Endothelial cell of hepatic sinusoid (primary cell): ENCODE results near the gene XIST.
"Not testable (repeated sequence)": the region's sequence is repeated elsewhere in the genome, so short reads cannot be mapped to it uniquely, and the experiment has no call there.

ENCODE experiments used
- in situ Hi-C: cut with HindIII; loops from 2 replicates; pipeline ENCODE4 v1.10.0; 2017; ENCODE audit warnings: low sequenced_read_pairs

Gene XIST

DNA sequence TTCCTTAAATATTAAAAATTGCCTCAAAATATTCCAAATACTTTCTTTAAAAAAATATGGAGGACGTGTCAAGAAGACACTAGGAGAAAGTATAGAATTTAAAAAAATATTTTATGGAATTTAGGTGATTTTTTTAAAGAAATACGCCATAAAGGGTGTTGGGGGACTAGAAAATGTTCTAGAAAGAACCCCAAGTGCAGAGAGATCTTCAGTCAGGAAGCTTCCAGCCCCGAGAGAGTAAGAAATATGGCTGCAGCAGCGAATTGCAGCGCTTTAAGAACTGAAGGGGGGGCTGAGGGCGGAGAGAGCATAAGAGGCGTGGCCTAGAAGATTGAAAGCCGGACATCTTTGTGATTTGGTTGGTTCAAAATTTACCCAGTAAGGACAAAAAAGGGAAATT, at the start of gene XIST:
Gene XIST, minus strand, starts transcription at position 248 of the 400 bp plus-strand sequence.
- in situ Hi-C loops: loop anchor here (5.0 kb wide), 2 partner anchors 90 to 280 kb away; no protein-coding TSS in a partner anchor

DNA sequence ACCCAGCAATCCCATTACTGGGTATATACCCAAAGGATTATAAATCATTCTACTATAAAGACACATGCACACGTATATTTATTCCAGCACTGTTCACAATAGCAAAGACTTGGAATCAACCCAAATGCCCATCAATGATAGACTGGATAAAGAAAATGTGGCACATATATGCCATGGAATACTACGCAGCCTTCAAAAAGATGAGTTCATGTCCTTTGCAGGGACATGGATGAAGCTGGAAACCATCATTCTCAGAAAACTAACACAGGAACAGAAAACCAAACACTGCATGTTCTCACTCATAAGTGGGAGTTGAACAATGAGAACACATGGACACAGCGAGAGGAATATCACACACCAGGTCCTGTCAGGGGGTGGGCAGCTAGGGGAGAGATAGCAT, 45.8 kb upstream of the XIST start:
- in situ Hi-C loops: not testable (repeated sequence)

DNA sequence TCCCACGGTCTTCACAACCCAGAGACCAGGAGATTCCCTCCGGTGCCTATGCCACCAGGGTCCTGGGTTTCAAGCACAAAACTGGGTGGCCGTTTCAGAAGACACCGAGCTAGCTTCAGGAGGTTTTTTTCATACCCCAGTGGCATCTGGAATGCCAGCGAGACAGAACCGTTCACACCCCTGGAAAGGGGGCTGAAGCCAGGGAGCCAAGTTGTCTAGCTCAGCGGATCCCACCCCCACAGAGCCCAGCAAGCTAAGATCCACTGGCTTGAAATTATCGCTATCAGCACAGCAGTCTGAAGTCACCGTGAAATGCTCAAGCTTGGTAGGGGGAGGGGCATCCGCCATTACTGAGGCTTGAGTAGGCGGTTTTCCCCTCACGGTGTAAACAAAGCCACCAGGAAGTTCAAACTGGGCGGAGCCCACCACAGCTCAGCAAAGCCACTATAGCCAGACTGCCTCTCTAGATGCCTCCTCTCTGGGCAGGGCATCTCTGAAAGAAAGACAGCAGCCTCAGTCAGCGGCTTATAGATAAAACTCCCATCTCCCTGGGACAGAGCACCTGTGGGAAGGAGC, 40.1 kb upstream of the XIST start:
- in situ Hi-C loops: not testable (repeated sequence)

DNA sequence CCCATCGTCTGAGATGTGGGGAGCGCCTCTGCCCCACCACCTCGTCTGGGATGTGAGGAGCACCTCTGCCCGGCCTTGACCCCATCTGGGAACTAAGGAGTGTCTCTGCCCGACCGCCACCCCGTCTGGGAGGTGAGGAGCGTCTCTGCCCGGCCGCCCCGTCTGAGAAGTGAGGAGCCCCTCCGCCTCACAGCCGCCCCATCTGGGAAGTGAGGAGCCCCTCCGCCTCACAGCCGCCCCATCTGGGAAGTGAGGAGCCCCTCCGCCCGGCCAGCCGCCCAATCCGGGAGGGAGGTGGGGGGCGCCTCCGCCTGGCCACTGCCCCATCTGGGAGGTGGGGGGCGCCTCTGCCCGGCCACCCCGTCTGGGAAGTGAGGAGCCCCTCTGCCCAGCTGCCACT, 29.7 kb upstream of the XIST start:
- in situ Hi-C loops: not testable (repeated sequence)

DNA sequence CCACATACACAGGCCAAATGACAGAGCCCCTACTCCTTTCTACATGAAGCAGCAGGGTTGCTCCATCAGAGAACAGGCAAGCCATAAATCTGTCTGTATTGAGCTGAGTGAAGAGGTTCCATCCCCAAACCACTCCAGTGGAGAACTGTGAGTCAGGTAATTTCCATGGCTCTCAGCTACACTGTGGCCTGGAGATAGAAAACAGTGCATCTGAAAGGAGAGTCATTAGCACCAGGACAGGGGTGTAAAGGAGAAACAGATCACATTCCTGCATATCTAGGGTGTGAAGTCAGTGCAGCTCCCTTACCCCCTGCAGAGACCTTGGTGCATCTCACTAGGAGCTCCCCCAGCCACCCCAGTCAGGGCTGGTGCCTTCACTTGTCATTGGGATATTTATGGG, 25.2 kb upstream of the XIST start:
- in situ Hi-C loops: no loop called here

DNA sequence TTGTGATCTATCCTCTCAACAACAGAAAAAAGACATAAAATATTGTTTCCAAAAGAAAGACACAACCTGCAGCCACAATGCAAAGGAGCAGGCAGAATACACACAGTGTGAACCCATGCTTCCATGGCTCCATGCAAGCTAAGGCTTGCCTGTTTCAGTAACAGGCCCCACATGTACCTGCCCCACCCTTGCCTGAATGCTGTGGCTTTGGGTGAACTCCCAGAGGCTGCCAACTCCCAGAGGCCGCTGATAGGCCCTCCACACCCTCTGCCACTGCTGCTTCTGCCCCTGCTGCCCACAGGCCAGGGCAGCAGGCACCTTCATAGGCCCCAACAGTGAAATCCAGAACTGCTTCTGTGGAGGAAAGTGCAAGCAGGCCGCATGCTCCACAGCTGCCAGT, 24.4 kb upstream of the XIST start:
- in situ Hi-C loops: no loop called here

DNA sequence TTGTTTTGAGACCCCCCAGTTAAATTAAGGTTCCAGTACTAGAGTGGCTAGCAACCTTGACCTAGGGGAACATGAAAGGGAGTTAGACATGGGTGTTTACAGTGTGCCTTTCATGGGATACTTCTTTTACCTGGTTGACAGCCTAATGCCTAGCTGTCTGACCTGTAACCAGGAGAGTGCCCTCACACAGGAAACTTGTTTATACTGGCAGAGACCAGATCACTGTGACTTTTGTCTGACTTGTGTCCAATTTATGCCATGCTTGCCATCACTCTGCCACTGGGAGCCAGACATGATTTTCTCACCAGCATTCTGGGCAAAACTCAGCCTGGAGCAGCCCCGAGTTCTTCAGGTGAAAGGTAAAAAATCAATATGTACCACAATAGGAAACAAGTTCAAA, 16.4 kb upstream of the XIST start:
- in situ Hi-C loops: loop anchor here (5.0 kb wide), 1 partner anchor 143 kb away; no protein-coding TSS in a partner anchor

DNA sequence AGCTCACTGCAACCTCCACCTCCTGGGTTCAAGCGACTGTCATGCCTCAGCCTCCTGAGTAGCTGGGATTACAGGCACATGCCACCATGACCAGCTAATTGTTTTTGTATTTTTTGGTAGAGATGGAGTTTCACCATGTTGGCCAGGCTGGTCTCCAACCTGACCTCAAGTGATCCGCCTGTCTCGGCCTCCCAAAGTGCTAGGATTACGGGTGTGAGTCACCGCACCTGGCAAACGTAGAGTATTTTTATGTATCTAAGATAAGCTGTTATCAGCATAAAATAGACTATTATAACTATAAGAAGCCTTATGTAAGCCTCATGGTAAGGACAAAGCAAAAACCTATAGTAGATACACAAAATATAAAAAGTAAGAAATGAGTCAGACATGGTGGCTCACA, 14.6 kb upstream of the XIST start:
- in situ Hi-C loops: loop anchor here (5.0 kb wide), 1 partner anchor 145 kb away; no protein-coding TSS in a partner anchor

DNA sequence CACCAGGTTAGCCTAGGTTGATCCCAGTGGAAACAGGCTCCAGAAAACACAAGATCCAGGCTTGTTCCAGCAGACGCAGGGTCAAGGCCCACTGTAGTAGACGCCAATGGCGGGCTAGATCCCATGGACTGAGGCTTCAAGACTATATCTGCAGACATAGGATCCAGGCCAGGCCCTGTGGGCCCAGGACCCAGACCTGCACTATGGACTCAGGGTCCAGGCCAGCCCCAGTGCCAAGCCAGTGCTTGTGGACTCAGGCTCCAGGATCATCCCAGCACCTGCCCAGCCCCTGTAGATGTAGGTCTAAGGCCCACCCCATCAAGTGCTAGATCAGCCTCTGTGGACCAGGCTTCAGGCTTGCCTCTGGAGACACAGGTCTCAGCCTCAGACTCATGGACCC, 11.3 kb upstream of the XIST start:
- in situ Hi-C loops: no loop called here

DNA sequence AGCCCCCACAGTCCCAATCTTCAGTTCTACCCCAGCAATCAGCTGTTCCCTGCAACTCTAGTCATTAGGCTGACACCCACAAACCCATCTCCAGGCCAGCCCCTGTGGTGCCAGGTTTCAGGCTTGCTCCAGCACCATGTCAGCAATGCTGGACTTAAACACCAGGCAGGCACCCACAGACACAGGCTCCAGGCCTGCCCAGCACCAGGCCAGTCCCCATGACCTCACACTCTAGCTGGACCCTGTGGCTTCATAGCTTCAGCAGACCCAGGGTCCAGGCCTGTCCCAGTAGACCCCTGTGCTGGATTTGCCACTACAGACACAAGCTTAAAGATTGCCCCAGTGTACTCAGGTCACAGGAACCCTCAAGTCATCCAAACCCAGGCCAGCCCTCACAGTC, 10.8 kb upstream of the XIST start:
- in situ Hi-C loops: no loop called here

DNA sequence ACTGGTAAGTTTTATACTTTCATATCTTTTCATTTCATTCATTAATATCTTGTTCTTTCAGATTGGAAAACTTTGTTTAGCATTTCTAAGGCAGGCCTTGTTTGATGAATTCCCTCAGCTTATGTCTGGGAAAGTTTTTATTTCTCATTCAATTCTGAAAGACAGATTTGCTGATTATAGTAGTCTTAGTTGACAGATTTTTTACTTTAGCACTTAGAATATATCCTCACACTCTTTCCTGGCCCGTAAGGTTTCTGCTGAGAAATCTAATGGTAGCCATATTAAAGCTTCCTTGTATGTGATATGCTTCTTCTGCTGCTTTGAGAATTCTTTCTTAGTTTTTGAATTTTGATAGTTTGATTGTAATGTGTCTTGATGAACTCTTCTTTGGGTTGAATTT, 7.1 kb upstream of the XIST start:
- in situ Hi-C loops: no loop called here

DNA sequence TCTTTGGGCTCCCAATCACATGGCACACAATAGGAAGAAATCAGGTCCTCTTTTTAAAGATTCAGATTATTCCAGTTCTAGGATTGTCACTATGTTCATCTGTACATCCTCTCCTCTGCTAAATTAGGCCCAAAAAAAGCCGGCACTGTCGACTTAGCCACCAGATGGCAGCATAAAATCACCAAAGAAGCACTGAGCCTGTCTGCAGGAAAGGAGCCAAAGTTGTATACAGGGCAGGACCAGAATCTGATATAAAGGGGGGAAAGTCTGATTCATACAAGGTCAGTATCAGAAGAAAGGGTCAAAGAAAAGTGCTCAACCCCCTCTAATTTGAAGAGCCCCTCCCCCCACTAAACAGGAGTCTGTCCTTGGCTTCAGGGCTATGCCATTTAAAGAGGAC, 3.0 kb upstream of the XIST start:
- in situ Hi-C loops: no loop called here

DNA sequence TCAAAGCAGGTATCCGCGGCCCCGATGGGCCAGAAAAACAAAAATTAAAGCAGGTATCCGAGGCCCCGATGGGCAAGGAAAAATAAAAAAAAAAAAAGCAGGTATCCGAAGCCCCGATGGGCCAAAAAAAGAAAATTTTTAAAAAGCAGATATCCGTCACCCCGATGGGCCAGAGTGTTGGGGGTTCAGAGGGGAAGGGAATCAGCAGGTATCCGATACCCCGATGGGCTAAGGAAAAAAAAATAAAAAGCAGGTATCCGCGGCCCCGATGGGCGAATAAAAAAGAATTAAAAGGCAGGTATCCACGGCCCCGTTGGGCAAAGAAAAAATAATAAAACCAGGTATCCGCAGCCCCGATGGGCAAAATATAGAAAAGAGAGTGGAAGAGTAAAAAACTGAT, 492 bp downstream of the XIST start:
- in situ Hi-C loops: loop anchor here (5.0 kb wide), 2 partner anchors 90 to 280 kb away; no protein-coding TSS in a partner anchor

DNA sequence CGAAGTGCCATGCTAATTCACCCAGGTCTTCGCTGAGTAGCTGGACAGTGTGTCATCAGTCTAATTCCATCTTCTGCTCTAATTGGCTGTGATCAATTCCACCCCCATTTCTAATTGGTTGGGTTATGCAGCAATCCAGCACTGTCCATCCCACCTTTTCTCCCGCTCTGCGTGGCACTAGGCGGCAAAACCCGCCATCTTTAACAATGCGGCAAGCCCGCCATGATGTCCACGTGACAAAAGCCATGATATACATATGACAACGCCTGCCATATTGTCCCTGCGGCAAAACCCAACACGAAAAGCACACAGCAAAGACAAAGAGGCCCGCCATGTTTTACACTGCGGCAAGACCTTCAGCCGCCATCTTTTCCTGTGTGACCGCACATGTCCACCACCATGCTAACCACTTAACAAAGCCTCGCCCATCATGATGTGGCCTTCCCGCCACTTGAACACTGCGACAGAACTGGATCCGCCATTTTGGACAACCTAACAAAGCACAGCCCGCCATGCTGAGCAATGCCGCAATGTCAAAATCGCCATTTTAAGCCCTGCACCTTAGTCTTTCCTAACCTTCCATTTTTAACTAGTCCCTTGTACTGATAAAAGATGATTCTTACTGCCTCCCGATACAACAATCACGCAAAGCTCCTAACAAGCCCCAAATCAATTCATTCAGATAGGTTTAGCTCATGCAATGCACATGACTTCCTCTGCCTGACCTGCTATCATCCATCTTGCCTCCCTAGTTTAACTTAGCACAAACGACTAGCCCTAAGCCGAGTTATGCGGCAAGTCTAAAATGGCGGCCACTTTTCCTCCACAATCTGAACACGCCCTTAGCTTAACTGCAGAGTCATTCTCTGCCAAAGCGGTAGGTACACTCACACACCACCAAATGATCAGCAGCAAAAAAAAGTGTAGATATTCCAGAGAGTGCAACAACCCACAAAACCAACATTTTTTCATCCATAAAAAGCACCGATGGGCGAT, 1.2 kb downstream of the XIST start:
- in situ Hi-C loops: loop anchor here (5.0 kb wide), 2 partner anchors 91 to 281 kb away; no protein-coding TSS in a partner anchor

DNA sequence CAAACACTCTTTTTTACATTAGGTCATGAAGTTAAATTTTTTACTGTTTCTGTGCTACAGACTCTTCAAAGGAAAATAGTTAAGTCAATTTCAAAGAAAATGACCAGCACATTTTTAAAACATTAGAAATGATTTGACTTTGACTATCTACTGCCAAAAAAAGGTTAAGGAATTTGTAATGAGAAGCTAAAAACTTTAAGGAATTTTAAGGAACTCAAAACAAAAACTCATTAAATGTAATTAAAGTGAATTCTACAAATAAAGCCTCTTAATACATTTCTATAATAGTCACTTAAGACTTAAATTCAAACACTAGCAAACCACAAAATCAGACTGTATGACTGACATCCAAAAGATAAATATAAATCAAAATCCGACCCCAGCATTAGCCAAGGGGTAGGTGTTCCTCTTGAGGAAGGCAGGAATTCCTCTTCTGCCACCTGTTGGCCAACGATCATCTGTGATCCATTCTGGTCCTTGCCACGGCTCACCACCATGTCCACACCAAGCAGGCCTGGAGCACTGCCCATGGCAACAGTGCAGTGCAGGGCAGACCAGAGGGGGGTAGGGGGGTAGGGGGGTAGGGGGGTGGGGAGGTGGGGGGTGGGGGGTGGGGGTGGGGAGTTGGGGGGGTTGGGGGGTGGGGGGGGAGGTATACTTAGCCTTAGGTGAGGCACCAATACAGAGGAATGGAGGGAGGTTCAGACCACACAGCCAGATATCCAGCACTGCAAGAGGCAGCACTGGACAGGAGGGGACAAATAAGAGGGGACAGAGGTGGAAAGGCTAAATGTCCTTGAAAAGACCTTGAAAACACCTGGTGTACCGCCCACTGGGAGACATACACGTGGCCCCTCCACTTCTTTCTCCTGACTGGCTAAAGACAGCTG, 2.1 kb downstream of the XIST start:
- in situ Hi-C loops: loop anchor here (5.0 kb wide), 2 partner anchors 92 to 282 kb away; no protein-coding TSS in a partner anchor

DNA sequence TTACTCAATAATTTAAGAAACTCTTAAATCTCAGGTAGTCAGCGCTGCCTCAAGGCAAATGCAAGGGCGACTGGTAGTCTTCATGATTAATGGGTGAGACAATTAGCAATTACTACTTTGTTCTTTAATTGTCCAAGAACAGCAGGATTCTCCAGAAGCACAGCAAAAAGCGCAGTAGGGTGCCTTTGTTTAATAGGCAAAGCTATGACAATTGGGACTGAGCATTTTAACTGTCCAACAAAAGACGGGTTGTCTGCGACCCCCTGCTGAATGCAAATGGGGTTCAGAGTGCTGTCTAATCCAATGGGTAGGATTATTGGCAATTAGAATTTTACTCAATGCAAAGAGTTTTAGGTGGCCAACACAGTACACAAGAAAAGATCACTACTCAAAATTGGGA, 3.4 kb downstream of the XIST start:
- in situ Hi-C loops: no loop called here

DNA sequence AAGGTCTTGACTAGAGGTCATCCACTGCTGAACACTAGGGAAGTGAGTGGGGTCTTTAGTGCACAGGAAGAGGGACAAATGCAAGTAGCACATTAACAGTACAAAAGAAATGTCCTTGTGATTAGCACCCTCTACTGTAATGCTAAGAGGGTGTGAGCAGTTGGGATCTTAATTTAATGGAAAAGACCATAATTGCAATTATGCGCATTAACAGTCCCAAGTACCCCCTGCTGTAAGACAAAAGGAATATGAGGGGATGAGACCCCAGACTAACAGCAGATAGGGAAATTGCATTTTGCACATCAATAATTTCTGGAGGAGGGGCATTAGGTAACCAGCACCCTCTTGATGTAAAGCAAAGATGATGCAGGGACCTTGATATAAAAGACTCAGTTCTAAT, 4.5 kb downstream of the XIST start:
- in situ Hi-C loops: no loop called here

DNA sequence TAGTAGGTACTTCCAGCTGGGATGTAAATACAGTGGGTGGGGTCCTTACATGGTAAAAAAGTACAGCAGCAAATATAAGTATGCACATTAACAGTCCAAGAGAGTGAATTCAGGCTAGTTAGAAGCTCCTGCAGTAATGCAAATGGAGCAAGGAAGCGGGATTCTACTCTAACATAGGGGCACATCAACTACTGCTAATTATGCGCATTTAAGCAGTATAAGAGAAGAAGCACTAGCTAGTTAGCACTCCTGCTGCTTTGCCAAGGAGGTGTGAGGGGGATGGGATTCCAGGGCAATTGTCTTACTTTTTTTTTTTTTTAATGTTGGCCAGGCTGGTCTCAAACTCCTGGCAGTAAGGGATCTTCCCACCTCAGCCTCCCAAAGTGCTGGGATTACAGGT, 5.4 kb downstream of the XIST start:
- in situ Hi-C loops: no loop called here

DNA sequence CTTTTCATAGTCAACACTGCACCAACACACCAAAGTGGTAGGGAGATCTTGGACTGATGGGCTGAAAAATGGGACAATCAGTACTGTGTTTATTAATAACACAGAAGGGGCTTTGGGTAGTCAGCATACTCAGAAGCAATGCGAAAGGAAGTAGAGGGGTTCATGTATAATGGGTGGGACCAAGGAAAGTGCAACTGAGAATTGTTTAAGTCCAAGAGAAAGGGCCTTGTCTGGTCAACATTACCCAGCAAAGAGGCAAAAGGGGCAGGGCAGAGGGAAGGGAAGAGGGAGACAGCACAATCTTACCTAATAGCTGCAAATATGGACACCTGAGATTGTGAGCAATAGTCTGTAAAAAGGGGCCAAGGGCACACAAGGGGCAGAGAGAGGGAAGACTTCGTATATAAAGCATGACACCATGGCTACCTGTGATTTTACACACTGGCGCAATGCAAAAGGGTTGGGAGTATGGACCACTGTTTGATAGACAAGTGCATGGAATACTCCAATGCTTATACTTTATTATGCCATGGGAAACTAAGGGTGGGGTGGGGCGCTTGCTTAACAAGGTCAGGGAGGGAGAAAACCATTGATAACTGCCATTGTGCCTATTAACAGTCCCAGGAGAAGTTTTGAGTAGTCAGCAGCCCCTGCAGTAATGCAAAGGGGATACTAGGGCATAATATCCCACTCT, 9.8 kb downstream of the XIST start:
- in situ Hi-C loops: no loop called here

DNA sequence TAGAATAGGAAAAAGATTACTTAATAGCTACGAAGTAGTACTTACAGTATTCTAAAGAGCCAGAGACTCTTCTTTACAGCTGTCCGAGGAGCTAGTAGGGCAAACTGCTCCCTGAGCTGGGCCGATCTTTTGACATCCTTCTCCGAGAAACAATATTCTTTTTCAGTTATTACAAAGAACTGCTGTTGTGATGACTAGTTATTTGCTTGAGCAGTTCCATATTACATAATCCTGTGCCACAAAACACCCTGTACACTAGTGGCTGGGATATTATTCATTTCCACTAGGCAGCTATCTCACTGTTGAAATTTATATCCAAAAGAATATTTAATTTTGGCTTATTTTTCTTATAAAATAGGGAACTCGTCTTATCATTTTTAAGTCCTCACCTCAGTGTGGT, 11.2 kb downstream of the XIST start:
- in situ Hi-C loops: no loop called here
